Stimulated activated naive CD4-positive, alpha-beta T cell treated with Interleukin-2 at 50 U/mL for 16 hours (primary cell): ENCODE results near the gene SPAG16.
"Not testable (repeated sequence)": the region's sequence is repeated elsewhere in the genome, so short reads cannot be mapped to it uniquely, and the experiment has no call there.

Source experiments
- DNase-seq: peaks from one replicate; lab custom pipeline; 2025; lab: John Stamatoyannopoulos, UW

The SPAG16 gene

DNA sequence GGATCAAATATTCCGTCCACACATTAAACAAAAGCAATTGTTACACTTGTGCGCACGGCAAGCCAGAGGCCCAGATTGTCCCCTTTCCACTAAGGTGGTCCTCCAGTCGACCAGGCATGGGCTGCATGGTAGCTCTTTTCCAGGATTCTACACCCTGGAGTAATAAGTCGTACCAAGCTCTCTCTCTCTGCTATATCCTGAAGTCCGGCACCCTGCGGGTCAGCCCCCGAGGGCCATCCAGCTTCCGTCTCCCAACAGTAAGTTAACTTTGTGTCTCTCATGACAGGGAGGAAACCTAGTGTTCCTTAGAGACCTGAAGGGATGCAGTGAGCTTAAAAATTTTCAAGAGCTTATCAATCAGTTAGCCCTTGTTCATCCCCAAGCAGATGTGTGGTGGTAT is 126.4 kb downstream of the SPAG16 start:
- not testable (repeated sequence) for DNase-seq

DNA sequence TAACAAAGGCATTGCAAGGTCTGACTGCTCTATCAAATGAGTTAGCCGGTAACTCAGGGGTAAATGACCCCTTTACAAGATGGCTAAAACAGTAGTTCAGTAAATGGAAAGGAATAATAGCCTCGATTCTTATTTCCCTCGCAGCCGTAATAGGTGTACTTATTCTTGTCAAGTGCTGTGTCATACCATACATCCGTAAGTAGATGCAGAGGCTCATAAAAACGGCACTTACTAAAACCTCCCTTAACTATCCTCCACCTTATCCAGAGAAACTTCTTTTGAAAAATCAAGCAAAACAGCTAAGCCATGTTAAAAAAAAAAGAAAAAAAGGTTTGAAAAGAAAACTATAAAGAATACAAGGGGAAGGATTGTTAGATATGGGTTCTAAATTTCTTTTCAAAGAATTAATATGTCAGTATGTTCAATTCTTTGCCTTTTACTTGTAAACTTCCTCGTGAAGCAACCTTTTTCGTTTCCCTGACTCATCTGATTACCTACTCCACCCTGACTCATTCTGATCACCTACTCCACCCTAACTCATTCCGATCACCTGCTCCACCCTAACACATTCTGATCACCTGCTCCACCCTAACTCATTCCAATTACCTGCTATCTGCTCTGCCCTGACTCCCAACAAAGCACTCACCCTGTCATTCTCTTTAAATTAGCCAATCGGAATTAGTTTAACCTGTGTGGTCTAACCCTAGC is 127.5 kb downstream of the SPAG16 start:
- no peak for DNase-seq

DNA sequence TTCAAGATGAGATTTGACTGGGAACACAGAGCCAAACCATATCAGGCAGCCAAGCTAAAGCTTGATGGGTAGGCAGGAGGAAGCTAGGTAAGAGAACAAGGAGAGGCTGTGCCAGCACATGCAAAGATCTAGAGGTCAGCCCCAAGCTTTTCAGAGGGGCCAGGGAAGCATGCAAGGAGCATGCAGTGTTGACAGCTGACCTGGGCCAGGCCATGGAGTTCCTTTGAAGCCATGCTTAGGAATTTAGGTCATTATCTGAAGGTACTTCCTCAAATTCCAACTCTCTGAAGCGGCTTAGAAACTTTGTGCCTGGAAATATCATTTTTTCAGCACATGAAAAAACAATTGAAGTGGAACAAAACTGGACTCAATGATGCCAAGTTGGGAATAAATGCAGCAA is 130.8 kb downstream of the SPAG16 start:
- no peak for DNase-seq

DNA sequence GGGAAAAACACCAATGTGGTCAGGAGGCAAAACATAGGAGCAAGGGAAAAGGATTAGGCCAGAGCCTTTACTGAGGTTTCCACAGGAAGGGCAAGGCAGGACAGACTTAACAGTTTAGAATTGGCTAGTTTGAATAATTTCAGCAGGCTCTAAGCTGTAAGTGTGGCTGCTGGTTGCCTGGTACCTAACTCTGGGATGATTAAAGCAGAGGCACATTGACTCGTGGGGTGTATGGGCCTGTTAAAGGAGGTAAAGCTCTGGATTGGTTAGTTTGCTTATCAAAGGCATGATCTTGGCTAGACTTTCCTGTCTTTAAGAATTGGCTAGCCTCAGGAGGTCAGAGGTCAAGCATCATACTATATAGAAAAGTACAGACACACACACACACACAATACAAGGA is 132.6 kb downstream of the SPAG16 start:
- no peak for DNase-seq

DNA sequence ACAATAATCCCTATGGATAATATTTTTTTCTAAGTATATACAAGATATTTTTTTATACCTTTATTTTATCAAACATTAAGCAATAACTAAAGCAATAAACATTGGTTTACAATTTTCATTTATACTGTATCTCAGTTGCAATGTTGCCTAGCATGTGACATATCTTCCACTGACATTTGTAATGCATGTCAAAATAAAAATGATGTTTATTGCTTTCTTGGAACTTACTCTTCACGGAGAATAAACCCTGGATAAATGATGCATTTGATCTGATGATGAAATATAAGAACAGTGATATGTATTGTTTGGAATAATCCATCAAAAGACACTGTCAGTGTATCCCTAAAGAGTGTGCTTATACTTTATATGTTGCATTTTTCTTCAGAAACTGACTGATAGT is 135.7 kb downstream of the SPAG16 start:
- no peak for DNase-seq

DNA sequence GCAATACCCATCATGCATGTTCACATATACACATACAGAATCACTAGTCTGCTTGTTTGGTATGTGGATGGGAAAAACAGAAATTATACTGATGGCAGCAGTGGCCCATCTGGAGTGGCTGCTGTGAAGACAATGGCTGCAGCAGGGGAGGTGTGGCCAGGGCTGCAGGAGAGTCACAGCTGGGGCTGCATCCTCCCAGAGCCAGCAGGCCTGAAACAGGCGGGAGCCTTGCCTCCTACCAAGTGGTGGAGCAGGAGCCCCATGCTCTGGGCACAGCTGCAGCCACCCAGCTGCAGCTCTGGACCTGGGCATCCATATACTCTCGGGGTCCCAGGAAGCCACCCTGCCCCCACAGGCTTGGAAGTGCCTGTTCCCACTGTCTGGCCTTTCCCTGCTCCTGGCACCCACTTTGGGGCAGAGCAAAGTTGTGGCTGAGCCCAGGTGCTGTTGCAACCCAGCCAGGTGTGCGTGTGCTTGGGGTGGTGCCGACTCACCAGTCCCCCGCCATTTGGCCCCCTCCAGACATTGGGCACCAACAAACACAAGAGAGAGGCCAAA is 136.6 kb downstream of the SPAG16 start:
- DNase-seq: no peak

DNA sequence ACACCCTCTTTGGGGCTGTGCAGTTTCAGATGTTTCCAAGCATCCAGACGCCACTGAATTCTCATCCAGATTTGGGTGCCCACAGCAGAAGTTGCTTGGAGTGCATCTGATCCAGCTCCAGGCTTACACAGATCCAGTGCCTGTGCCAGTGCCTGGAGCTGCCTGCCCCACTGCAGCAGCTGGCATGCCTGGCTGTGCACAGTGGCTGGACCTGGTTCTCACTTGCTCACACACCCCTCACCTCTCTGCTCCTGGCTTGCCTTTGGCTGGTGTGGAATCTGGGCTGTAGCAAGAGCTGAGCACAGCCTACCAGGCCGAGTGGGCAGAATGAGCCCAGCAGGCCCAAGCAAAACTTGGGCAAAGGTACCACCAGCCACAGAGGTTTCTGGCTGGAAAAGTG is 137.9 kb downstream of the SPAG16 start:
- no peak for DNase-seq

DNA sequence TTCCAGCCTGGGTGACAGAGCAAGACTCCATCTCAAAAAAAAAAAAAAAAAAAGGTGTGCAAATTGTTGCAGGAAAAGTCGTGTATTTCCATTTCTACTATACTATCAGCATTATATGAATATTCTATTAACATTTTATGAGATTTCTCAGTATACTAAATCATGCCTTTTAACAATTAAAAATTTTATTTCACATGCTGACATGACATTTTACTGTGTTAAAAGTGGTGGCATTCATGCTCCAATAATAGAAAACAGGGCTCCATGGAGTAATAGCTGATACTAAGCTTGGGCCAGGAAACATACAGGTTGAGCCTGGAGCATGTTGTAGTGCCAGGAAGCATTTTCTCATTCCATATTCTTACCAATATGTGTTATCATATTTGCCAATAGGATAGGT is 141.4 kb downstream of the SPAG16 start:
- DNase-seq: no peak

DNA sequence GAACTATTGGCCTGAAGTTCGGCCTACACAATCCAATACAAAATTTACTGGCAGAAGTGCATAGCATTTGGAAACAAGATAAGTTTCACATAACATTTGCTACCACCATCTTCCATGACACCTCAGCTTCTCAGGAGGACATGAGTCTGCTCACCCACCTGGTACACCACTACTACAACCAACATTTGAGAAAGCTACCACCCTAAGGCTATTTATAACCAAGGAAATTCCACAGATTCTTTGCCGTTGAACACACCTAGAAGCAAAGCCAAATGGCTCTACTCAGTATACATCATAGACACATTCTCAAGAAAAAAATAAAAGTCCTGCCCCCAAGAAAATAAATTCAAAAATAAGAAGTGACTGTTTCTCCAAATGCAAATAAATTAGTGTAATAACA is 145.3 kb downstream of the SPAG16 start:
- no peak for DNase-seq

DNA sequence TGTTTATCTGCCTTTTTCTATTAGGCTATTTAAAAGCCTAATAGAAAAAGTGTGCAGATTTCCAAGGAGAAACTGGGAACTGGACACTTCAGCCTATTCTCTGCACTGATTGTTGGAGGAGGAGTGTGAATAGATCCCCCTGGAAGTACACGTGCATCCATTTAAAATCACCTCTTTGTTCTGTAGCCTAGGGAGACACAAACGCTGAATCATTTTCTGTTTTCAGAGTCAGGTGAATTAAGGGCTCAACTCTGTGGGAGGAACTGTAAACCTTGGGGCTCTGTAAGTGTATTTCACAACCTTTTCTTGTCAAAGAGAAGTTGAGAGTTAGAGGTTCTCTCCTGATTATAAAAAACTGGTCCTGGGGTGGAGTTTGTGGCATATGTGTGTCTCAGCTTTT is 159.7 kb downstream of the SPAG16 start:
- no peak for DNase-seq

DNA sequence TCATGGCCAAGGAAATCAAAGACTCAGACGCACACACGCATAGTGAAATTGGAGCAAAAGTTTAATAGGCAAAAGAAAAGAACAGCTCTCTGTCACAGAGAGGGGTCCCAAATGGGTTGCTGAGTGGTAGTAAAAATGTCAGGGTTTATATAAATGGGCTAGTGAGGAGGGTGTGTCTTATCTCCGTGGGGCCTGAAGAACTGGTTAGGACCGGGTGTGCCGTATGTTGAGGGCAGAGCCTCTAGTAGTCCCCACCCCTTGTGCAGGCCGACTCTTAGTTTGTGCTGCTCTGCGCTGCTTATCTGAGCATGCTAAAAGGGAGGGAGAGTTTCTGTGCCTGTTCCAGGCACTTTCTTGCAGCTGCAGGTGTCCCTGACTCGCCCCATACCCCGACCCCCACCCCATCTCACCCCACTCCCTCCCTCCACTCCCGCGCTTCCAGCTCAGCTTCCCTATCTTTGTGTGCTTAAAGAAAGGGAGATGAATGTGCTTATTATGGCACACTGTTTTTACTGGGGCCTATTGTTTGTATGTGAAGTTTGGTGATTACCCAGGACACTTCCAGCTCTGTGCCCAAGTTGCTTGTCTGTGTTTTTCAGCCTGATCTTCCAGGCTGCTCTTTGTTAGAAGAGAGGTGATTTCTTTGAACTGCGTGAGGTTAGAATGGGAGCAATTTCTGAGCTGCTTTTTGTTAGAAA is 167.4 kb downstream of the SPAG16 start:
- DNase-seq: no peak

DNA sequence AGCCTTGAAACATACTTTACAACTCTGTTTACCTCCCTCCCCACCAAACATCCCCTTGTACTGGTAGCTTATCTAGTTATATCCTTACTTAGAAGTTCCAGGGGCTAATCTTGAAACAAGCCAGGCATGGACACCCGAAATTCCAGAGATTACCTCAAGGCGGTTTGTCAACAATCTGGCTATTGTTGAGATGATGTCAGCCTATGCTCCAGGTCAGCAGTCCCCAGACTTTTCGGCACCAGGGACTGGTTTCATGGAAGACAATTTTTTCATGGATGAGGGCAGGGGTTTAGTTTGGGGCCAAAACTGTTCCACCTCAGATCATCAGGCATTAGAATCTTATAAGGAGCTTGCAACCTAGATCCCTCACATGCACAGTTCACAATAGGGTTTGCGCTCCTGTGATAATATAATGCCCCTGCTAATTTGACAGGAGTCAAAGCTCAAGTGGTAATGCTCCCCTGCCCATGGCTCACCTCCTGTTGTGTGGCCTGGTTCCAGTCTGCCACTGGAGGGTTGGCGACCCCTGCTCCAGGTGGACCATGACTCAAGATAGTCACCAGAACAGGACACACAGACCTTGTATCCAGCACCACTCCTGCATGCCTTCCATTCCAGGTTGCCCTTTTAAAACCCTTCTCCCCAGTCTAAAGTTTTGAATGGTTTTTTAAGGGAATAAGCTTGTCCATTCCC is 171.2 kb downstream of the SPAG16 start:
- DNase-seq: no peak

DNA sequence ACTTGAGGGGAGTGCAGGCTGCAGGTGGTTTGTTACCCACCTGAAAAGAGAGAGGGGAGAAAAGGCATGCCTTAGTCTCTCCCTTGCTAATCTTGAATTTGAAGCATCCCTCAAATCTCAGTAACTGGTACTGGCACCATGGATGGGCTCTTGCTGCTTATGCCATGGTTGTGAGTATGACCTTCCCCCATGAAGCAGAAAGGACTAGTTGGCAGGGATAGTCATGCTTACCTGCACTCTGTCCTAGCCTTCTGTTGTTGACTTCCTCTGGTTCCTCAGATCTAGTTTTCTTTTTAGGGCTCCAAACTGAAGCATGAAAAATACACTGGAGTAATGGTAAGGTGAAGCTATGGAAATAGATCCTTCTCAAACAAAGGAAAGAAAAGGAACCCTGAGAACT is 191.2 kb downstream of the SPAG16 start:
- DNase-seq: no peak

DNA sequence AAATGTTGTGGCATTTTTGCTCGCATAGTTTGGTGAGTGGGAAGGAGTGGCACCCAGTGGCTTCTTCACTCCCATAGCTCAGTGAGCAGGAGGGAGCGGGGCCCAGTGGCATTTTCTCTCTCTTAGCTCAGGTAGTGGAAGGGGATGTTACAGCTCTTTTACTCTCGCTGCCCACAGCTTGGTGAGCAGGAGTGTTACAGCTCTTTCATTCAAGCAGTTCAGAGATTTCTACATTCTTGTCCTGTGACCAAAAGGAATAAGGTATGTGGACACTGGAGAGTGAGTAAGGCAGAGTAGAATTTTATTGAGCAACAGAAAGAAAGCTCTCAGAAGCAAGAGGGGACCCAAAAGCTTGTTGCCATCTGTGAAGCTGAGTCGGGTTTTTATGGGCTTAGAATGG is 192.4 kb downstream of the SPAG16 start:
- DNase-seq: no peak

DNA sequence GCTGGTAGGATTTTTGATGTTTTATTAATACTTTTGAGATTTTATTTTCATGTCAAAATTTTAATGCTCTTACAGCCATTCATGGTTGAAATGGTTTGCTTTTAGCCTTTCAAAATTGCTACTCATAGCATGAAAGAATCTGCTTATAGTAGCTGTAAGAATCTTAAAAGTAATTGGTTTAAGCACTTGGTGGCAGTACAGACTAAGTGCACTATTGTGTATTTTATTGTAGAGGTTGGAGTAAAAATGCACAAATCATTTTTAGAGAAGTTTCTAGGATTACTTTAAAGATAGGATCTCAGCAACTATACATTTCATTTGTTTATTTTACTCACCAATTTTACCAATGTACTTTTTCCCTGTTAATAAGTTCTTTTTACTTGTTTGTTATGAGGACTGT is 205.8 kb downstream of the SPAG16 start:
- DNase-seq: no peak

DNA sequence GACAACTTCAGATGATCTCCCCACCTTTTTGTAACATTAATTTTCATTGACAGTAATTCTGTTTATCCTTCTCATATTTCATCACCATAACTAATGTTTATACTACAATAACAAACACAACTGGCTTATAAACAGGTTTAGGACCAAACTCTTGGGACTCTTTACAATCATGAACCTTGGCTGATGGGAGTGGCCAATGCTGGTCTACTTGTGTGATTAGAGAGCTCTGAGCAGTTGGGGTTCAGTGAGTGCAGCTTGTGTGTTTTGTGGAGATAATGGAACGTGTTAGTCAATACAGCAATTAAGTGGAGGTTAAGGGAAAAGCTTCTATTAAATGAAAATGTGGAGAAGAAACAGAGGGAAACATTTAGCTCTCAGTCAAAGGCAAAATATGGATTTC is 207.1 kb downstream of the SPAG16 start:
- DNase-seq: no peak

DNA sequence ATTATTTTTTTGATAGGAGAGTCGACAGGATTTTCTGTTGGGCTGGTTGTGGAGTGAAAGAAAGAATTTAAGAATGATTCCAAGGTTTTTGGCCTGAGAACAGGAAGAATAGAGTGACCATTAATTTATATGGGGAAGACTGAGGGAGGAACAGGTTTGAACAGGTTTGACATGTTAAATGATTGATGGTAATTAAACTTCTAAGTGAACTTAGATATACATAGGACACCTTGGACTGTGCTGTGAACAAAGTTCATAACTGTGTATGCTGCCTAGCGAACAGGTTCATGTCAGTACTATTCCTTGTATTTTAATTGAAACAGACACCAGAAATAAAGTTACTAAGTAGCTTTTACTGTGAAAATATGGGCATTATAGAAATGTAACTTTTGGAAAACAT is 212.0 kb downstream of the SPAG16 start:
- no peak for DNase-seq

DNA sequence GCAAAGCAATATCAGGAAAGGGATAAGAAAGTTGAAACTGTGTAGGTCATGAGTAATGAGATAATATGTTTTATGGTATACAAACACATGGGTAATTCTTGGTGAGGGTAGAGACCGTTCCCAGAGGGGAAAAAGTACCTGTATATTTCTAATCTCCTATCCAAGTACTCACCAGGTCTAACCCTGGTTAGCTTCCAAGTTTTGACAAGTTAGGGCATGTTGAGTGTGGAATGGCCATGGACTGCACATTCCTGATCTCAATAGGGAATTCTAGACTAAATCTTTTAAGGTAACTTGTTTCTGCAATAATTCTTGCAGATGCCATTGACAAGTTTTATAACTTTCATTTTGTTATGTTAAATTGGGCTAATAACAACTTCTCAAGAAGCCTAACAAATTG is 216.6 kb downstream of the SPAG16 start:
- DNase-seq: no peak

DNA sequence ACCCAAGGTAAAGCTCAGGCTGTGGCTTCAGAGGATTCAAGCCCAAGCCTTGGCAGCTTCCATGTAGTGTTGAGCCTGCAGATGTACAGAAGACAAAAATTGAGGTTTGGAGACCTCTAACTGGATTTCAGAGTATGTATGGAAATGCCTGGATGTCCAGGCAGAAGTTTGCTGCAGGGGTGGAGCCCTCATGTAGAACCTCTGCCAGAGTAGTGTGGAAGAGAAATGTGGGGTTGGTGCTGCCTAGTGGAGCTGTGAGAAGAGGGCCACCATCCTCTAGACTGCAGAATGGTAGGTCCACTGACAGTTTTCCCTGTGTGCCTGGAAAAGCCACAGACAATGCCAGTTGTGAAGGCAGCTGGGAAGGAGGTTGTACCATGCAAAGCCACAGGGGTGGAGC is 239.9 kb downstream of the SPAG16 start:
- DNase-seq: no peak

DNA sequence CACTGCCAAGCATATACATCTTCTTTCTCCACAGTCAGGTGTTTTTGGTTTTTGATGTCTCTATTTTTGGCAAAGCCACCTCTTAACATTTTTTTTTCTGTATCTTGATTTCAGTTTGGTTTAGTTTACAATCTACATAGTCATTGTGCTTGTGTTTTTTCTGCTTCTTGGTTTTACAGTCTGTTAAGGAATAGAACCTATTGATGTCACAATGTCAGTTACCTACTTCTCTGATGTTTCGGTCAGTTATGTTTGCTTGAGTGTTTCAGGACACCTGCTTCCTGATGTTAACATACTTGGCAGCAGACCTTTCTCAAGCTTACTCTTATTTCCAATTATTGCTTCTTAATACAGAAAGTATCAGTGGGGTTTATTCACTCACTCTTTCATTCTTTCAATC is 253.3 kb downstream of the SPAG16 start:
- no peak for DNase-seq

DNA sequence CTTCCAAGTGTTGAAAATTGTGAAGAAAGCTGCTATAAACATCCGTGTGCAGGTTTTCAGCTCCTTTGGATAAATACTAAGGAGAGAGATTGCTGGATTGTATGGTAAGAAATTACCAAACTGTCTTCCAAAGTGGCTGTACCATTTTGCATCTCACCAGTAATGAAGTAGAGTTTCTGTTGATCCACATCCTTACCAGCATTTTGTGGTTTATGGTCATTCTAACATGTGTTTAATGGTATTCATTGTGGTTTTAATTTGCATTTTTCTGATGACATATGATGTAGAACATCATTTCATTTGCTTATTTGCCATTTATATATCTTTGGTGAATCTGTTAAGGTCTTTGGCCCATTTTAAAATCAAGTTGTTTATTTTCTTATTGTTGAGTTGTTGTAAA is 260.7 kb downstream of the SPAG16 start:
- no peak for DNase-seq

DNA sequence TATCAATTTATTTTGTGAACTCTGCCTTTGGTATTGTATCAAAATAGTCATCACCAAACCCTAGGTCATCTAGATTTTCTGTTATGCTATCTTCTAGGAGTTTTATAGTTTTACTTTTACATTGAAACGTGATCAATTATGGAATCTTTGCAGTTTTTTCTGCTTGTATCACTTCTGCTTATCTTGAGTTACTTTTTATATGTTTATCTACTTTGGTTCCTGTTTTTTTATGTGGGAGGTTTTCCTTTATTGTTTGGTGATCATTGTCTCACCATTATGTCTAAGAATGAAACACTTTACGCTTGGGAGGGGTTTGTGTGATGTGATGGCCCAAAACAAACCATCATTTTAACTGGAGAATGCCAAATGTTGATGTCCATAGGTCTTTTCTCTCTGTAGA is 261.2 kb downstream of the SPAG16 start:
- no peak for DNase-seq

DNA sequence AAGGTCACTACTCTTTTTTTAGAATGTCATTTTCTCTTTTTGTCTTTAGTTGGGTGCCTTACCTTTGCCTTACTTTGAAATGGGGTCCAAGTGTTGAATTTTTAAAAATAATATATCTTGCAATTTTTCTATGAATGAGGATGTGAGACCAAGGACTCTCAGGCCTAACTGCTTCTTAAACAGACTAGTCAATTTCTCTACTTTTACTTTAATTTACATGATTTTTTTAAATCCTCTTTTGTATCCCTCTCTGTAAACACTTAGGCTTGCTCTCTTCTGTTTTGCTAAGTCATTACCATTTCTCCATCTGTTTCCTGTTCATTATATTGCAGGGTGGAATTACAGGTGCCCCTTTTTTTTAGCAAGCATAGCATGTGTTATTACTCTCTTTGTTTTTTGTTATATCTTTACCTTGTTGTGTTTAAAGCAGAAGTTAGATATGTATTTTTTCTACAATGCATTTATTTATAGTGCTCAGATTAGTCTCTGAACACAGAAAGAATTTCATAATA is 261.8 kb downstream of the SPAG16 start:
- no peak for DNase-seq
